H1 (cell line): ENCODE data around the gene ZNF48. TPM values are rescaled to one million over a fixed set of nuclear protein-coding genes. Genes with fewer than 3 reads are reported as not detected.

Experiments
- CTCF ChIA-PET: fragments of 300-600 bp; sonication (Branson Sonifier 250); formaldehyde crosslinking; loops from one replicate; lab custom pipeline; 2021; ENCODE audit not compliant: partially characterized antibody; lab: Charles Lee
- POLR2A ChIA-PET: fragments of 300-600 bp; sonication (Branson Sonifier 250); formaldehyde crosslinking; loops from one replicate; lab custom pipeline; 2021; ENCODE audit warnings: inconsistent platforms; ENCODE audit not compliant: partially characterized antibody; lab: Charles Lee
- DNase-seq, 2 experiments: peaks; one replicate each; pipeline versions ENCODE4 v3.0.0 to v3.0.0-alpha.2; 2010 to 2022; ENCODE audit warnings: low spot score in 2 of 2, low read depth in 1 of 2, mixed read lengths in 1 of 2
- FAIRE-seq: peaks from 2 replicates; lab custom pipeline; 2011; peaks lifted over from hg19 to GRCh38; lab: Jason Lieb, UNC
- H2AFZ ChIP-seq: 2 replicates; pipeline ENCODE4 v1.8.1; 2012; ENCODE audit warnings: low read length, inconsistent platforms
- H2AK5ac ChIP-seq: 2 replicates; pipeline ENCODE4 v1.6.1; 2013; ENCODE audit warnings: low read depth, low read length
- H2BK120ac ChIP-seq: replicated peaks from 2 replicates; pipeline ENCODE3; 2013; ENCODE audit warnings: low read depth, low read length, inconsistent platforms
- H2BK12ac ChIP-seq: 2 replicates; pipeline ENCODE4 v1.6.1; 2013; ENCODE audit warnings: low read depth, low read length
- H2BK15ac ChIP-seq: 2 replicates; pipeline ENCODE4 v1.6.1; 2013; ENCODE audit warnings: low read length
- H2BK20ac ChIP-seq: 2 replicates; pipeline ENCODE4 v1.6.1; 2013; ENCODE audit warnings: low read length
- H2BK5ac ChIP-seq: 2 replicates; pipeline ENCODE4 v1.6.1; 2013; ENCODE audit warnings: low read depth, low read length
- H3K14ac ChIP-seq: 2 replicates; pipeline ENCODE4 v1.6.1; 2013; ENCODE audit warnings: inconsistent platforms; ENCODE audit not compliant: insufficient read length
- H3K18ac ChIP-seq: 2 replicates; pipeline ENCODE4 v1.6.1; 2013; ENCODE audit warnings: low read length; ENCODE audit errors: extremely low read depth
- H3K23ac ChIP-seq: 2 replicates; pipeline ENCODE4 v1.6.1; 2013; ENCODE audit warnings: inconsistent platforms; ENCODE audit not compliant: insufficient read length
- H3K23me2 ChIP-seq: 2 replicates; pipeline ENCODE4 v1.6.1; 2013; ENCODE audit warnings: low read depth, low read length
- H3K27ac ChIP-seq: 2 replicates; pipeline ENCODE4 v1.6.1; 2011; ENCODE audit warnings: low read depth, low read length, inconsistent platforms
- H3K27me3 ChIP-seq, 4 experiments: replicated peaks in 1 of 4; 1 replicate in 1 of 4; 2 replicates in 3 of 4; pipeline versions ENCODE4 v1.6.1 to v1.8.1; 2011 to 2013; ENCODE audit warnings: low read length in 3 of 4, mild to moderate bottlenecking in 3 of 4, inconsistent platforms in 2 of 4, mixed read lengths in 2 of 4, moderate library complexity in 1 of 4; ENCODE audit not compliant: control insufficient read depth in 3 of 4, insufficient read depth in 3 of 4; ENCODE audit errors: extremely low read depth in 1 of 4
- H3K36me3 ChIP-seq, 4 experiments: 2 replicates each; pipeline versions ENCODE4 v1.6.1 to v1.8.1; 2011 to 2013; ENCODE audit warnings: mild to moderate bottlenecking in 4 of 4, low read length in 3 of 4, moderate library complexity in 2 of 4, control low read depth in 1 of 4, inconsistent platforms in 1 of 4; ENCODE audit not compliant: insufficient read depth in 4 of 4, control insufficient read depth in 2 of 4
- H3K4ac ChIP-seq: replicated peaks from 2 replicates; pipeline ENCODE3; 2013; ENCODE audit warnings: low read length, low read depth, mixed read lengths, inconsistent platforms; ENCODE audit not compliant: insufficient read length
- H3K4me1 ChIP-seq, 4 experiments: replicated peaks in 1 of 4; 1 replicate in 1 of 4; 2 replicates in 3 of 4; pipeline versions ENCODE4 v1.6.1 to v1.8.1; 2011 to 2013; ENCODE audit warnings: low read length in 3 of 4, inconsistent platforms in 2 of 4, mixed read lengths in 1 of 4; ENCODE audit not compliant: insufficient read depth in 4 of 4, control insufficient read depth in 3 of 4
- H3K4me2 ChIP-seq, 2 experiments: 2 replicates each; pipeline versions ENCODE4 v1.6.1 to v1.8.1; 2011 to 2013; ENCODE audit warnings: low read depth in 2 of 2, low read length in 2 of 2, control low read depth in 1 of 2, inconsistent platforms in 1 of 2, mild to moderate bottlenecking in 1 of 2; ENCODE audit not compliant: insufficient read depth in 1 of 2
- H3K4me3 ChIP-seq, 4 experiments: fragments of 200-600, 300-600 bp in 1 of 4; sonication (generic), shearing (Covaris generic), sonication (Bioruptor Twin) in 1 of 4; 2 replicates each; pipeline versions ENCODE4 v1.5.1 to v1.8.1; 2011 to 2016; ENCODE audit warnings: low read length in 4 of 4, low read depth in 3 of 4, control low read depth in 2 of 4, inconsistent platforms in 2 of 4, mild to moderate bottlenecking in 2 of 4, mixed read lengths in 1 of 4, moderate library complexity in 1 of 4; ENCODE audit not compliant: insufficient read depth in 2 of 4; ENCODE audit errors: extremely low read depth in 1 of 4
- H3K56ac ChIP-seq: replicated peaks from 2 replicates; pipeline ENCODE3; 2013; ENCODE audit warnings: low read depth, mild to moderate bottlenecking, mixed read lengths, low read length, inconsistent platforms; ENCODE audit not compliant: insufficient read length
- H3K79me1 ChIP-seq: 2 replicates; pipeline ENCODE4 v1.6.1; 2013; ENCODE audit warnings: low read depth, low read length, control low read depth
- H3K79me2 ChIP-seq, 2 experiments: 2 replicates each; pipeline versions ENCODE4 v1.6.1 to v1.8.1; 2012 to 2013; ENCODE audit warnings: low read length in 2 of 2, mild to moderate bottlenecking in 2 of 2, inconsistent platforms in 1 of 2; ENCODE audit not compliant: insufficient read depth in 2 of 2, control insufficient read depth in 1 of 2
- H3K9ac ChIP-seq, 4 experiments: replicated peaks in 1 of 4; 1 replicate in 1 of 4; 2 replicates in 3 of 4; pipeline versions ENCODE4 v1.6.1 to v1.8.1; 2011 to 2013; ENCODE audit warnings: low read depth in 3 of 4, low read length in 3 of 4, control low read depth in 2 of 4, mild to moderate bottlenecking in 2 of 4, moderate library complexity in 2 of 4, inconsistent platforms in 1 of 4; ENCODE audit errors: extremely low read depth in 1 of 4
- H3K9me3 ChIP-seq, 2 experiments: 2 replicates each; pipeline versions ENCODE4 v1.6.1 to v1.8.1; 2012 to 2013; ENCODE audit warnings: mild to moderate bottlenecking in 2 of 2, moderate library complexity in 2 of 2, control low read depth in 1 of 2, inconsistent platforms in 1 of 2, low read depth in 1 of 2, low read length in 1 of 2, mixed read lengths in 1 of 2; ENCODE audit not compliant: insufficient read depth in 2 of 2
- H4K20me1 ChIP-seq, 2 experiments: replicated peaks in 1 of 2; 2 replicates each; pipeline versions ENCODE3 to v1.8.1; 2011 to 2013; ENCODE audit warnings: inconsistent platforms in 2 of 2, low read length in 2 of 2, mild to moderate bottlenecking in 1 of 2; ENCODE audit not compliant: insufficient read depth in 2 of 2, control insufficient read depth in 1 of 2
- H4K5ac ChIP-seq: 2 replicates; pipeline ENCODE4 v1.6.1; 2013; ENCODE audit warnings: low read length, low read depth, mixed read lengths, inconsistent platforms; ENCODE audit not compliant: insufficient read length
- H4K8ac ChIP-seq: 2 replicates; pipeline ENCODE4 v1.8.0; 2013; ENCODE audit warnings: mild to moderate bottlenecking, moderate library complexity, low read length, inconsistent platforms; ENCODE audit not compliant: insufficient read depth; ENCODE audit errors: extremely low read depth
- H4K91ac ChIP-seq: replicated peaks from 2 replicates; pipeline ENCODE3; 2013; ENCODE audit warnings: low read length, mixed read lengths, inconsistent platforms; ENCODE audit not compliant: insufficient read length
- BACH1 ChIP-seq: IDR thresholded peaks from 2 replicates; pipeline ENCODE4 v1.6.1; 2012; ENCODE audit warnings: low read length, improper control_type of control experiment
- CHD1 ChIP-seq: IDR thresholded peaks from 2 replicates; pipeline ENCODE4 v1.6.1; 2012; ENCODE audit warnings: low read depth, low read length, improper control_type of control experiment
- FOSL1 ChIP-seq: IDR thresholded peaks from 2 replicates; pipeline ENCODE4 v1.6.1; 2011; ENCODE audit warnings: mild to moderate bottlenecking, low read depth, low read length, moderate library complexity; ENCODE audit not compliant: insufficient read depth
- KDM1A ChIP-seq: fragments of 200-600, 300-600 bp; sonication (generic); IDR thresholded peaks from 2 replicates; pipeline ENCODE4 v1.7.1; 2016; ENCODE audit warnings: mild to moderate bottlenecking, low read length, borderline replicate concordance
- KDM4A ChIP-seq: IDR thresholded peaks from one replicate; pipeline ENCODE4 v1.7.1; 2012; ENCODE audit warnings: low read depth, mild to moderate bottlenecking, moderate library complexity, low read length, inconsistent platforms; ENCODE audit not compliant: severe bottlenecking
- KDM5A ChIP-seq: fragments of 200-600 bp; IDR thresholded peaks from 2 replicates; pipeline ENCODE4 v1.7.1; 2012; ENCODE audit warnings: mild to moderate bottlenecking, low read length, inconsistent platforms, mixed read lengths
- NRF1 ChIP-seq: IDR thresholded peaks from 2 replicates; pipeline ENCODE4 v1.6.1; 2011; ENCODE audit warnings: mild to moderate bottlenecking, low read depth, low read length, improper control_type of control experiment
- POLR2AphosphoS5 ChIP-seq: IDR thresholded peaks from 2 replicates; pipeline ENCODE4 v1.6.1; 2011; ENCODE audit warnings: low read depth, low read length
- RFX5 ChIP-seq: IDR thresholded peaks from 2 replicates; pipeline ENCODE4 v1.6.1; 2011; ENCODE audit warnings: low read depth, low read length, improper control_type of control experiment, borderline replicate concordance
- SP1 ChIP-seq: IDR thresholded peaks from 2 replicates; pipeline ENCODE4 v1.6.1; 2011; ENCODE audit warnings: low read depth, low read length
- SRF ChIP-seq: IDR thresholded peaks from 2 replicates; pipeline ENCODE4 v1.6.1; 2011; ENCODE audit warnings: mild to moderate bottlenecking, low read depth, low read length, moderate library complexity
- TAF1 ChIP-seq: IDR thresholded peaks from 2 replicates; pipeline ENCODE4 v1.6.1; 2011; ENCODE audit warnings: mild to moderate bottlenecking, low read depth, low read length
- TEAD4 ChIP-seq: IDR thresholded peaks from 2 replicates; pipeline ENCODE4 v1.6.1; 2012; ENCODE audit warnings: low read depth, low read length, inconsistent platforms, mixed read lengths
- WGBS, 2 experiments: shearing (Covaris generic) in 1 of 2; methylation state at CpG; one replicate each; pipeline versions ENCODE4 v1.1.6 to v1.1.7; 2013 to 2015; ENCODE audit warnings: low lambda C conversion rate in 2 of 2, mixed read lengths in 2 of 2, inconsistent platforms in 1 of 2, low coverage in 1 of 2, missing lambda C conversion rate in 1 of 2; ENCODE audit not compliant: insufficient replicate concordance in 2 of 2, insufficient coverage in 1 of 2, insufficient read length in 1 of 2; ENCODE audit errors: extremely low coverage in 1 of 2, missing lambda C conversion rate in 1 of 2; 5-methylcytosine and 5-hydroxymethylcytosine counted together
- polyA plus RNA-seq, 7 experiments: library from polyadenylated mRNA; depleted of rRNA in 3 of 7; stranded (reverse) in 5 of 7; unstranded in 2 of 7; fragments of >200 nt in 5 of 7; fragments of 200-250 nt in 2 of 7; gene quantifications; 1 replicate in 5 of 7; 2 replicates in 1 of 7; 4 replicates in 1 of 7; pipeline versions ENCODE4 v1.2.1 to v1.2.3, GENCODE V29; 2011 to 2013; ENCODE audit warnings: missing spikeins in 2 of 7, mixed read lengths in 2 of 7
- total RNA-seq: library from RNA; stranded (reverse); fragmentation: NEBNext Ultra II Directional; extraction: Animal tissue kit (Norgen Biotek cat#: 25700); gene quantifications from 2 replicates; pipeline ENCODE4 v1.2.1, GENCODE V29; 2021

ZNF48 gene
- total and polyA plus RNA-seq, 2 of the 8 experiments (the other 6 are each of a cell fraction or from before 2014, with no cell fraction given), result 30.4 to 41.2 TPM

DNA sequence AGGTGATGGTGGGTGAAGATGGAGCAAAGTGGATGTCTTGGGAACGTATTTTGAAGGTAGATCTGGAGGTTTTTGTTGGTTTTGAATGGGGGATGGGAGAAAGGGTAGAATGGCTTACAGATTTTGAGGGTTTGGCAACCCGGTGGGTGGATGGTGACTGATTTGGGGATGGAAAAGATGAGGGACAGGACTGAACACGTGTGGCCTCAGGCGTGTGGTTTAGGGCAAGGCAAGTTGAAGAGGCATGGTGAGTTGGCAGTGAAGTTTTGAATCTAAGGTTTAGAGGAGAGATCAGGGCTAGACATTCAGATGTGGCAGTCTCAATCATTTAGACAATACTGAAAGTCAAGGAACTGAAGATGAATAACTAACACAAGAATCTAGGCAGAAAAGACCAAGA lies 39.6 kb downstream of the ZNF48 start:
- POLR2A ChIA-PET, result interaction anchor here (0.7 to 1.4 kb wide), 3 partner anchors 9 to 137 kb away, joined by 3 read pairs; partner anchors contain the start of genes SEPHS2 and ZNF688
- H2AFZ ChIP-seq, result no peak overlapping the region

More for the DNA sequence above, 39.6 kb downstream of the ZNF48 start:
- H3K9ac ChIP-seq, result no peak overlapping the region
- 0 out of 7 replicates have a peak, but pooled peaks cover 0 to 4% (median 0%) of the 10 kb centered on the region in 4 experiments for H3K27me3 ChIP-seq
- H2AK5ac ChIP-seq, result no peak overlapping the region
- H4K20me1 ChIP-seq, result no peaks in the 10 kb centered on the region
- TF ChIP-seq SRF, result no peak
- no peak for TF ChIP-seq FOSL1
- TF ChIP-seq TAF1, result no peak
- no peak for TF ChIP-seq CHD1
- TF ChIP-seq TEAD4, result no peak
- no peak for TF ChIP-seq NRF1
- no peak for TF ChIP-seq RFX5
- no peak for TF ChIP-seq KDM1A
- no peak for TF ChIP-seq BACH1
- no peak for TF ChIP-seq POLR2AphosphoS5
- no peak for TF ChIP-seq KDM4A
- TF ChIP-seq SP1, result no peak
- TF ChIP-seq KDM5A, result no peak
- no peak overlapping the region for H3K4me2 ChIP-seq
- no peak overlapping the region for H3K14ac ChIP-seq
- H2BK20ac ChIP-seq, result no peak overlapping the region
- H4K91ac ChIP-seq, result no peak overlapping the region
- no peak overlapping the region for H3K4ac ChIP-seq
- no peak overlapping the region for H4K5ac ChIP-seq
- H2BK5ac ChIP-seq, result no peak overlapping the region
- H3K36me3 ChIP-seq, result no peaks in the 10 kb centered on the region
- no peak overlapping the region for H2BK12ac ChIP-seq
- no peaks in the 10 kb centered on the region for H3K23me2 ChIP-seq
- FAIRE-seq (no peak), DNase-seq (no peak)
- no peaks in the 10 kb centered on the region for H3K79me2 ChIP-seq
- 0 out of 2 replicates have a peak overlapping the region, but pooled peaks have one; percentile 72 for H2BK15ac ChIP-seq
- H3K4me1 ChIP-seq, result peaks cover 0 to 4% (median 3%) of the 10 kb centered on the region in 4 experiments; a peak in 4 of 7 replicates
- H3K27ac ChIP-seq, result no peak overlapping the region
- no peaks in the 10 kb centered on the region for H3K9me3 ChIP-seq
- no peak overlapping the region for H3K18ac ChIP-seq
- H3K79me1 ChIP-seq, result no peaks in the 10 kb centered on the region
- WGBS, 2 experiments, result 88% methylated on average over 4 of the region's 4 CpGs; no CpG with 5 or more reads in 1 of the 2 experiments
- H3K23ac ChIP-seq, result no peak overlapping the region
- no peak overlapping the region for H4K8ac ChIP-seq
- H3K56ac ChIP-seq, result no peak overlapping the region
- H2BK120ac ChIP-seq, result no peak overlapping the region
- CTCF ChIA-PET, result interaction anchor here (0.6 to 1.4 kb wide), 4 partner anchors 14 to 180 kb away, joined by 3 to 9 read pairs (median 4); no protein-coding TSS in a partner anchor
- H3K4me3 ChIP-seq, result no peak overlapping the region
